Pulmonary artery endothelial cell (primary cell): Measurements from ENCODE around the gene DGKG. TPM values are rescaled to one million over a fixed set of nuclear protein-coding genes. Genes with fewer than 3 reads are reported as not detected.

ENCODE experiments used
- DNase-seq: peaks from one replicate; pipeline ENCODE4 v3.0.0-alpha.2; 2011; ENCODE audit warnings: low read depth, low spot score
- total RNA-seq: library from RNA; depleted of rRNA; stranded (reverse); fragments of >200 nt; gene quantifications from 2 replicates; pipeline ENCODE4 v1.2.3, GENCODE V29; 2014

Gene DGKG
- total RNA-seq, 1 donor from 2014 or later, result 0.07 TPM

DNA sequence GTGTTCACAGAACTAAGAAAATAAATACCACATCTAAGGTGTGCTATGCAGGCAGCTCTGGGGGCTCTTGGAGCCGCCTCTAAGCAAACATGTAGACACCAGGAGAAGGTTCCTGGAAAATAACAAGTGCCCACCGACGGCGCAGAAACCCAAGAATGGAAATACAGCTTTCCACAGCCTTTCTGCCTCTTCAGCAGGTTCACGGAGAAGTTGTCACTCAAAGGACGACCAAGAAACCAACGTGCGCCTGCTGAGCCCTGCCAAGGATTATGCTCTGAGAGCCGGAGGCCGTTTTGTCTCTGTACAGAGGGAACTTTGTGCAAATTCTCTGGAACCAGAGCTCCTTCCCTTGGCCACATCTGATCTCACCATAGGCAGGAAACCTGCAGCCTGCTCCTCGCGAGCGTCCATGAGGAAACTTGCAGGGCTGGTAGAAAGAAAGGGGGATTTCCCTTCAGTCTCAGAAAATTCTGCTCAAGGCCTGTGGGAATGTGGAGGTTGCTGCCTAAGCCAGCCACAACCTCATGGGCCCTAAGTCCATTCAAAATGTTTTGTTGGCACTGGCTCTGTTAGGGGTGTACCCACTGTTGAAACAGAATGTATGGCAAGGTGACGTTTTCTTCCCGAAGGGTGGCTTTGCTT, 212.6 kb downstream of the DGKG start:
- DNase-seq, result no peak

DNA sequence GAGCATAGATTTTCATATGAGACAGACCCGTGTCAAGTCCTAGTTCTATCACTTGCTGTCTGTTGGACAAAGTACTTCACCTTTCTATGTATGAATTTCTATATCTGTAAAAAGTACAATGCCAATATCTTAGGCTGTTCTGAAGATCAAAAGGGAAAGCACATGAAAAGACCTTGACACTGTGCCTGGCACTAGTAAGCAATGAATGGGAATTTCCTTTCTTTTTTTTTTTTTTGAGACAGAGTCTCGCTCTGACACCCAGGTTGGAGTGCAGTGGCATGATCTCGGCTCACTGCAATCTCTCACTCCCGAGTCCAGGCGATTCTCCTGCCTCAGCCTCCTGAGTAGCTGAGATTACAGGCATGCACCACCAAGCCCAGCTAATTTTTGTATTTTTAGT, 217.8 kb downstream of the DGKG start:
- no peak for DNase-seq

DNA sequence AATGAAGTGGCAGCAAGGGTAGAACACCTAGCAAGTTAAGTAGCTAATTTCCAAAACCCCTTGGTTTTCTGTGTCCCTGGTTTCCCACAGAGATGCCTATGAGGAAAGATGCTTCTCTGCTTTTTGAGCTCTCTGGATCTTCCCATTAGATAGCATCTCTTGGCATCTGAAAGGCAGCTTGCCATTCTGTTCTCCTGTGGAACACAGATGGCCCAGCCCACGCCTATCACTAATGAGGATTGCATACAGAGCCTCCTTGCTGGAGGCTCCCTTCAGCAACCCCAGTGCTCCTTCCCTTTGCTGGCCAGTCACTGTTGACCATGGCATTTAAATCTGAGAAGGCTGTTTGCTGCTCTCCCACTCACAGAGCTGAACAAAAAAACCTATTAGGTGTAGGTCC, 218.8 kb downstream of the DGKG start:
- no peak for DNase-seq

DNA sequence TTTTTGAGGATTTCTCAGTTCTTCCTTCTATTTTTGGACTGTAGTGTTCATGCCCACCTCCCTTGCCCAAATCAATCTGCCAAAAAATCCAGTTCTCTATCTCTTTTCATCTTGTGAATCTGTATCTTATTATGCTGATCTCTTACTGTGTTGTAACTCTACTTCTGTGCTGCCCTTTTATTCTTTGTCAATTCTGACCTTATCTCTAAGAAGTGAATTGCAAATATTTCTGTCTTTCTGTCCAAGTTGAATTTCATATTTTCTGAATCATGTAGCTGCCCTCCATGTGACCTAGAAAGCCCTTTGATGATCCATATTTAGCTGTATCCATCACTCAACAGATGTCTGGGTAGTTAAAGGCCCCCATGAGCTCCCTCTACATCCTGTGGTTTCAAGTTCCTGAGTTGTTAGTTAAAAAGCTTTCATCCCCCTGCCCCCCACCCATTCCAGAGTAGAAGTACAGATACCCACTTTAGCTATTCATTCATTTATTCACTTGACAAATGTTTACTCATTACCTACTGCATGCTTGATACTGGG, 219.6 kb downstream of the DGKG start:
- DNase-seq, result no peak

DNA sequence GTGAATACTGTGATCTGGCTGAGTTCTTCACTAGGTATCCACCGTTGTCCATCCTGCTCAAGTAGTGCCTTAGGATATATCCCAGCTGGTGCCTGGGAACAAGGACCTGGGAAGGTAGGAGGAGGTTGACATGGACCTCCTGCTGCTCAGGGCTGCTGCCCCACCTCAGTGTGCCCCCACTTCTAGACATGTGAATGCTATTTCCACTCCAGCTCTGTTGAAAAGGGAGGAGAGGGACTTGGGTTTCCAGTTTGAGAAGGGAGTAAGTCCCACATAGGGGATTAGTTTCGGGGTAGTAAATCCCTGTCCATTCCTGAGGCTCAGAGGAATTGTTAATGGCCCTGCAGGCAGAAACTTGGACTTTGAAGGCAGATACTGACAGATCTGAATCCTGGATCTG, 220.2 kb downstream of the DGKG start:
- no peak for DNase-seq

DNA sequence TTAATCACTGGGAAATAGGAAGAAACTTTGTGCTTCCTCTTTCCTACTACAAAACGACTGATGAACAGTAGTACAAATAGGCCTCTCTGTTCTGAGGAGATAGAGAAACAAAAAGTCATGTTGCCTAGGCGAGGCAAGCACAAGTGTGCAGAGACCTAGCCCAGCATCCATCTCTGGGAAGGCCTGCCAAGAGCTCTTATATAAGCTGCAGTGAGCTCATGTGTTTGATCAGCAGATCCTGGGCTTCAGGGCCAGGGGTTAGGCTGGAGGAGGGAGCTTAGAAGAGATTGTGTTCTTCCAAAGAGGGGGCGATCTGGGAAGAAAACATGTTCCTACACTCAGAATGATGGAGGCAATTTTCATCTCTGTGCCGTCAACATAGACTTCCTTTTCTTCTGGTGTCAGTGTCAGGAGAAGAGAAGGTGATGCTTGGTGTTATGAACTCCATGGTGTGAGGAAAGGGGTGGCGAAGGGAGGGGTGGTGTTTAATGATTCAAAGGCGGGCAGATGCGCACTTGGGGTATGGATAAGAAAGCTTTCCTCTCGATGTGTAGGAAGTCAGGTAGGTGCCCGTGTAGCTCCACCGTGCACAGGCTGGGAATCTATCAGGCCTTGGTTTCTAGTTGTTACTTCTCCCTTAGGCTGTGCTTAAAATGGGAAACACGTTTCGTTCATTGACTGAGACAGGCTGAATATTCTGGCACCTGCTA, 223.6 kb downstream of the DGKG start:
- no peak for DNase-seq

DNA sequence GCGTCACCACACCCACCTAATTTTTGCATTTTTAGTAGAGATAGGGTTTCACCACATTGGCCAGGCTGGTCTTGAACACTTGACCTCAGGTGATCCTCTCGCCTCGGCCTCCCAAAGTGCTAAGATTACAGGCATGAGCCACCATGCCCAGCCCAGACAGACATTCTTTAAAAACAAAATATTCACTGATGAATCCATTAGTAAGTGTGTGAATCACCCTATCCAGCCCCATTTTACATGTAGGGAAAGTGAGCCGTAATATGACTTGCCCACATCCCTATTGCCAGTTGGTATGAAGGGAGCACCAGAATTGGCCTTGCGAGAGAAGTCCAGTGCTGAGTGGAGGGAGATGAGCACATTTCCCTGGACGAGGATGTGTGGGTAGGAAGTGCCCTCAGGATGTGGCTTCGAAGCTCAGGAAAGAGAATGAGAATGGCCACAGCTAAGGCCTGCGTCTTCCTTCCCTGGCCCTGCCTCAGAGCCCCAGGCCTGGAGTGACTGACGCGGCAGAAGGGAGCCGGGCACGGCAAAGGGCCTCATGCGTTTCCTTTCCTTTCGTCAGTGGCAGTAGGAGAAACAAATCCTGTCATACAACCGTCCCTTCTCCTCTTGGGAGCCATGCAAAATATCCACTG, 224.9 kb downstream of the DGKG start:
- no peak for DNase-seq

DNA sequence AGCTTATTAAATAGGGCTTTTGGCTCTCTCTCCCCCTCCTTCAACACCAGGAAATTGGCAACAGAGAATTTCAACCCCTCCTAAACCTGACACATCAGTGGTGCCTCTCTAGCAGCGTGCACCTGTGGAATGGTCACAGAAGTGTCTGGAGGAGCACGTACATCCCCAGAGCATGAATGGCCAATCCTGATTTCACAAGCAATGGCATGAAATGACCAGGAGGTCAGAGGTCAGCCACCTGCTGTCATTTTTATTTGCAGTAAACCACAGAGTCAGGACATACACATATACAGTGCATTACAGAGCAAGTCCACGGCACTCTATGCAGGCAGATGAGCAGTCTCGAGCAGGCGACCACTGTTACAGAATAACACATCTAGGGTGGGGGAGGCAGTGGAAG, 228.1 kb downstream of the DGKG start:
- DNase-seq, result no peak

DNA sequence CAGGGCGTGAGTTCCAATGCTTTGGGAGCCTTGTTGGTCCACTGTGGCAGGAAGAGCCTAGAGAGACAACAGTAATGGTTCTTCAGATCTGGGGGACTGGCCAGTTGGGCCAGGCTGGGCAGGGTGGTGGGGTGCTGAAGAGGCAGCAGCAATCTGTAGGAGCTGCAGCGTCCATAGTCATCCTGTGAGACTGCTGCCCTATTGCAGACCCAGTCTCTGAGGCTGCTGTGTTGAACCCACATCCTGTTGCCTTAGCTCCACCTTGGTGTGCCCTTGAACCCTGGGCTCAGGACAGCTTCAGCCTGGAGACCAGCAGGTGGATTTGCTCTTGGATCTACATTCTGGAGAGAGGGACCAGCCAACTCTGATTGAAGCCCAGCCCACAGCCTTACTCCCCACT, 229.5 kb downstream of the DGKG start:
- DNase-seq, result no peak

DNA sequence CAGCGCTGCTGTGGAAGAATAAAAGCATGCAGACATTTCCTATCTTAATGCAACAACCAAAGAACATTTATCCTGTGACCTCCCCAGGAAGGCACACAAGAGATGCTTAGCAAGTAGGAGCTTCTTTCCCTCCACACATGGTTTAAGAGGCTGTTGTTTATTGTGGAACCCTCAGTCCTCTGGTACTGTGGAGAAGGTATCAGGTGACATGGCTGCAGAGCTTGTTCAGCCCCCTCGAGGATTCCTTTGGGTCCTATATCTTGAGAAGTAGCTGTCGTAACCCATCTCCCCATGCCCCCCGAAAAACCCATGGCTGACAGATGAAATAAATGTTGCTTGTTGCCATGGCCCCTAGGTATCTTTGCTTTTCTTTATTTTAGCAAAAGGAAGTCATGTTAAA, 232.8 kb downstream of the DGKG start:
- no peak for DNase-seq

DNA sequence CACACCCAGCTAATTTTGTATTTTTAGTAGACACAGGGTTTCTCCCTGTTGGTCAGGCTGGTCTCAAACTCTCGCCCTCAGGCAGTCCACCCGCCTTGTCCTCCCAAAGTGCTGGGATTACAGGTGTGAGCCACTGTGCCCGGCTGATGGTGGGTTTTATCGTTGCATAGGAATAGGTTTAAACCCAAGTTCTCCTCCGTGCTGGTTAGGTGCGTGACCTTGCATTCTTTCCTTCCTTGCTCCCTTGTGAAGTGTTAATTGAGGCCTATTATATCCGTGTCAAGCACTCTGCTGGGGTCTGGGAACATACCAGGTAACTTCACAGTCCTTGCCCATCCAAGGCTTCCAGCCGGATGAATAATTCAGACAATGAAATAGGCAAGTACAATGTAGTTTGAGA, 233.9 kb downstream of the DGKG start:
- no peak for DNase-seq

DNA sequence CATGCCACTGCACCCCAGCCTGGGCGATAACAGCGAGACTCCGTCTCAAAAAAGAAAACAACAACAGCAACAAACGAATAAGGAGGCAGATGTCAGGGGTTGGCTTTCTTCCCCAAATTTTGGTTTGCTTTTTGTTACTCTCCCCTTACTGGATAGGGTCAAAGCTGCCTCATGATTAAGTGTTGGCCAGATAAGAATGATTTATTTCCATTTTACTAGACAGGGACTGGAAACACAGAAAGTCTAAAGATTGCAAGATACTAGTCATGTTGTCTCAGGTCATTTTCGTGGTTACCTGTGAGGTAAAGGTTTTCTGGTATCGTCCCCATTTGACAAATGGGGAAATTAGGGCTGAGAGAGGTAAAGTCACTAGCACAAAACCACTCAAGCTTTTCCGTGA, 234.6 kb downstream of the DGKG start:
- DNase-seq, result no peak

DNA sequence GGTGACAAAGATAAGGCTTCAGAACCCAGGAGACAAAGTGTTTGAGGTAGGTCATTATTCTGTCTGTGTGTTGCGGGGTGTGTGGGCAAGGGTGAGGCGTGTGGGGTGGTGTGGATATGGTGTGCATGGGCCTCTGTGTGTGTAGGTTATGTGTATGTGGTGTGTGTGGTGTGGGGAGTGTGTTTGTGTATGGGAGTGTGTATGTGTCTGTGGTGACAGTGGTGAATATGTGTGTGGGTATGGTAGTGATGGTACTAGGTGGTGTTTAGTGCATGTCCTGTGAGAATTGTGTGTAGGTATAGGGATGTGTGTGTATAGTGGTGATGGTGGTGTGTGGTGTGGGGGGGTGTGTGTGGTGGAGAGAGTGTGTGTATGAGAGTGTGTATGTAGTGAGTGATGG, 236.9 kb downstream of the DGKG start:
- no peak for DNase-seq

DNA sequence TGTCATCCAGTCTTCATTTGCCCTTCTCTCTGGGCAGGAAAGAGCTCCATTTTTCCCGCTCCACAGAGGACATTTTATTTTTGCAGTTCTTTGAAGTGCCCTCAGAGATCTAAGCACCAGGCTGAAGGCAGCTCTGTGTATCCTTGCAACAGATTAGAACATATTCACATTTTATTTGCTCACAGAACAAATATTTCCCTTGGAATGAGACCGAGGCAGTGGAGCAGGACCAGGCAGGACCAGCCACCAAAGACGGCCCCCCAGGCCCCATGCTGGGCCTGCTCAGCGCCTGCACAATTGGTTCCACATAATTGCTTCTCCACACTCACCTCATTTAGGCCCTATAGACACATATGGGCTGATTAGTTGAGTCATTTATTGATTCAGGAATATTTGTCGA, 237.4 kb downstream of the DGKG start:
- no peak for DNase-seq

DNA sequence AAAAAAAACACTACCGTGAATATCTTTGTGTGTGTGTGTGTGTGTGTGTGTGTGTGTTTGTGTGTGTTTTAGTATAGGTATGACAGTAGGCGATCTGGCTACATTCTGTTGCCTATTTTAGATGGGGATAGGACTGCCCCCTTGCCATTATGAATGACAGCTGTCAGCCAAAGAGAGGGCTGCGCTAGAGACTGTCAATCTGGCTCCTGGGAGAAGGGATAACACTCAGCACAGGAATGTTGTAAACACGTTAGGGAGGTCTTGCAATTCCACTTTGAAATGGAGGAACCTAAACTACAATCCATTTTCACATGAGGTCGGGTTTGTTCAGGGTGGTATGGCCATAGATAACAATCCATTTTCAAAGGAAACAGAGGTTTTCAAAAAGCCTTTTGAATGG, 239.0 kb downstream of the DGKG start:
- DNase-seq, result no peak

DNA sequence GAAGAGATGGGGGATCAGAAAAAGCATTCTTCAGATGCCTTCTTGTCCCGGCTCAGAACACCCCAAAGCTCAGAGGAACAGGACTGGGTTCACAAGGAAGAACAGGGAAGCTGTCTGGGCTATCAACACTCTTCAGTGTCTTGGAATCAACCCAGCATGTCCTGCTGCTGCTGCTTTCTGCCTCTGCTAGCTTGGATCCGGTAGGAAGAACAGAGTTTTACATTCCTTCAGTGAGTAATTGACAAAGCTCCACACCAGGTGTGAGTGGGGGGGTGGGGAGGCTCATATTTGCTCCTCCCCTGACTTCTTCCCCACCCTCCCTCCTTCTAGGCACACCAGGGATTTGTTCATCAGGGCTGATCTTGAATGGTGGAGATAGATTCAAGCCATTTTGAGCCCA, 240.1 kb downstream of the DGKG start:
- DNase-seq, result no peak

DNA sequence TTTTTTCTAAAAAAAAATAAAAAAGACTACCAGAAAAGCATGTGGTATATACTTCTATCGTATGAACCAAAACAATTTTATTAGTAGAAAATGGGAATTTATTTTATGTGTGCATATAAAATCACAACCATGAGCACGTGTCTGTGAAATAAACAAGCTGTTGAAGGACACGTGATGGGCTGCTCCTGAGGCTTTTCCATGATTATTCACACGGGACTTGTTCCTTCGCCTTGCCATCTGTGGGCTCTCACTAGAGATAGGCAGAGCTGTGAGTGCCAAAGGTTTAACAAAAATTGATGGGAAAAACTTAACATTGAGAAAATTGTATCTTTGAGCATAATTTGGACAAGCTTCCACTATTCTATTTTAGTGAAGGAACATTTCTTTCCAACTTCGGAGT, 240.8 kb downstream of the DGKG start:
- DNase-seq, result no peak

DNA sequence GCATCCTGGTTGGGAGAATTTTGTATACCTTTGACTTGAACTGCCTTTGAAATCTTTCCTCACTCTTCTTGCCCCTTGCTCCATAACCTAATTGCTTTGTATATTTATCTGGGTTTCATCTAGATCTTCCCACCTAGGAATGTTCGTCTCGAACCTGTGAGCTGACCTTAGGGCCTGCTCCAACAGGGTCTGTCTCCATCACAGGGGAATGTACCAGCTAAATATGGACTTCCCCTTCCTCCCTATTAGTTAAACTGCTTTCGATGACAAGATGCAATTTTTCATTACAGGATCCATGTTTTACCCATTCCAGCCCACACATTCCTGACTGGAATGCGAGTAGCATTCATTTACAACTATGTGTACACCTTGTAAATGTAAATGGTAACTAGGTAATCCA, 242.5 kb downstream of the DGKG start:
- no peak for DNase-seq

DNA sequence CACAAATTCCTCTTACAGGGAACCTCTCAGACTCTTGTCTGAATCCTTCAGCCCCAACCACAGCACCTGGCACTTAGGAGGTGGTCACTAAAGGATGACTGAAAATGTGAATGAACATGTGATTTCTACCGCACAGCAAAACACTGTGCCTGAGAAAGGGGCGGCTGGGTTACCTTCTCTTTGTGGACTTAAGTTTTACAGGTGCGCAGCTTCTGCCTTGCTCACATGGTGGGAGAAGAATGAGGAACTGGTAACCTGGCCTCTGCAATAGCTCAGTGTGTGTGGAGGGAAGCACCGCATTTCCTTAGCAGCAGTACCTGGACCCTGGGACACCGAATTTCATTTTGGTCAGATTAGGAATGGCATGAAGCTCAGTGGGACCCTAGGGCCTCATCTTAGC, 243.3 kb downstream of the DGKG start:
- no peak for DNase-seq

DNA sequence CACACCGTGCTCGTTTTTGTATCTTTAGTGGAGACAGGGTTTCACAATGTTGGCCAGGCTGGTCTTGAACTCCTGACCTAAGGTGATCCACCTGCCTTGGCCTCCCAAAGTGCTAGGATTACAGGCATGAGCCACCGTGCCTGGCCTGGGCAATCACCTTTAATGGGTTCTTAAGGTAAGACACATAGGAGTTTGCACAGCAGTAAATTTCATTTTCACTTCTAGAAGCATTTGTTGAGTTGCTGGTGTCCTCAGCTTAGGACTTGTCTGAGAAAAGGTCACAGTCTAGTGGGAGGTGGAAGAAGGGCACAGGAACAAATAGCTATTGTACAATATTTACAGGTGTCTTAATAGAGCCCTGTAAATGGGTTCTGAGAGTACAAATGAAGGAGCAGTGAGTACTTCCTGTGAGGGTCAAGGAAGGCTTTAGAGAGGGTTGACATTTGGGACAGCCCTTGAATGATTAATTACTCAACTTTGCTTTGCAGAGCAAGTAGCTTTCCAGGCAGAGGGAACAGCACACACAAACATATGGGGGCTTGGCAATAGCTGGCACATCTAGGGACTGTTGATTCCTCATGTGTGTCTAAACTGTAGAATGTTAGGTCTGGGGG, 244.4 kb downstream of the DGKG start:
- DNase-seq, result no peak

DNA sequence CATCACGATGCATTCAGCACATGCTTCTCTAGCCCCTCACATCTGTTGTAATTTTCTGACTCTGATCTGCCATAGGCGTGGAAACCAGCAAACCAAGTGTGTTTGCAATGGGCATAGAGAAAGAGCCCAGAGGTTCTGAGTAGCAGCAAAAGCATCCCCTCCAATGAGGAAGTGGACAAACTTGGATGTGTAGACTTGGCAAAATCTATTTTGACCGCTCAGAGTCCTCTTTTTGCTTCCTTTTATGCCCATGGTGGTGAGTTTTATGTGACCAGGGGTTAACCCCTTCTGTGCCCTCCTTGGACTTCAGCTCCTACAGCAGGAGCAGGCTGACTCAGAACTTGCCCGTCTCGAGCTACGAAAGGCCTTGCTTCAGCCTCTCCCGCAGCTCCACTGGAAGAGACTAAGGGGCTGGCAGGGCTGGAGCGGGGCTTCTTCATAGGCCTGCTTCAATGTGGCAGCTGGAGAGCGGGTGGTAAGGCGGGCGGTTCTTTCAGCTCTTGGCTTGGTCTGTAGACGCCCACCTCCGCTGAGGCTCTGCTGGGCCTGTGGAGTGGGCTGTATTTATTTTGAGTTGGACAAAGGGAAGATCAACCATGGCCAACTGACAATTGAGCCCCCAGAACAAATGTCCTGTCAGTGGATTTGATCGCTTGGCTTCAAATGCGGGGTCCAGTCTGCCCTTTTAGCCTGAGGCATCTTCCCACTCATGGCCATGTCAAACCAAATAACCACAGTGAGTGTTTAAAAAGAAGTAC, 246.6 kb downstream of the DGKG start:
- no peak for DNase-seq
